GM12892 (cell line): ENCODE data around the gene TUBB.

Experiments
- POLR2A ChIP-seq: IDR thresholded peaks from 2 replicates; pipeline ENCODE4 v1.6.1; 2011; ENCODE audit warnings: low read depth, low read length, control low read depth
- POLR2AphosphoS5 ChIP-seq: IDR thresholded peaks from 2 replicates; pipeline ENCODE4 v1.6.1; 2011; ENCODE audit warnings: low read depth, low read length, control low read depth
- TAF1 ChIP-seq: IDR thresholded peaks from 2 replicates; pipeline ENCODE4 v1.6.1; 2011; ENCODE audit warnings: low read depth, mild to moderate bottlenecking, control low read depth, low read length, borderline replicate concordance

- peak; percentile 59; the same call in 1 of the 2 replicates for TF ChIP-seq POLR2AphosphoS5
- TF ChIP-seq POLR2A: peak; percentile 77; the same call in 1 of the 2 replicates
- TF ChIP-seq TAF1: 0 out of 2 replicates have a peak, but pooled peaks have one; percentile 16
These were observed 22.4 kb downstream of the TUBB start, which contains the start of gene FLOT1 for GRCh38 chr6:30742316-30743098.
